Esophagus squamous epithelium (tissue), 4 donors: ENCODE data around the gene OR52B6.

Source experiments
- POLR2A ChIP-seq, 4 donors: fragments of 450-650 bp; IDR thresholded peaks; one replicate each; pipeline ENCODE4 v1.6.1; 2017; ENCODE audit warnings: antibody characterized with exemption in 4 of 4, mild to moderate bottlenecking in 4 of 4, moderate library complexity in 3 of 4
- TF ChIP-seq, protein P1 (sequence below), 6 experiments: fragments of 450-650 bp in 4 of 6; fragments of 200-600 bp in 2 of 6; sonication (generic) in 2 of 6; IDR thresholded peaks; one replicate each; pipeline ENCODE4 v1.5.1; 2016 to 2019; ENCODE audit warnings: antibody characterized with exemption in 6 of 6, mild to moderate bottlenecking in 4 of 6, moderate library complexity in 4 of 6

- TF ChIP-seq, protein P1, sequence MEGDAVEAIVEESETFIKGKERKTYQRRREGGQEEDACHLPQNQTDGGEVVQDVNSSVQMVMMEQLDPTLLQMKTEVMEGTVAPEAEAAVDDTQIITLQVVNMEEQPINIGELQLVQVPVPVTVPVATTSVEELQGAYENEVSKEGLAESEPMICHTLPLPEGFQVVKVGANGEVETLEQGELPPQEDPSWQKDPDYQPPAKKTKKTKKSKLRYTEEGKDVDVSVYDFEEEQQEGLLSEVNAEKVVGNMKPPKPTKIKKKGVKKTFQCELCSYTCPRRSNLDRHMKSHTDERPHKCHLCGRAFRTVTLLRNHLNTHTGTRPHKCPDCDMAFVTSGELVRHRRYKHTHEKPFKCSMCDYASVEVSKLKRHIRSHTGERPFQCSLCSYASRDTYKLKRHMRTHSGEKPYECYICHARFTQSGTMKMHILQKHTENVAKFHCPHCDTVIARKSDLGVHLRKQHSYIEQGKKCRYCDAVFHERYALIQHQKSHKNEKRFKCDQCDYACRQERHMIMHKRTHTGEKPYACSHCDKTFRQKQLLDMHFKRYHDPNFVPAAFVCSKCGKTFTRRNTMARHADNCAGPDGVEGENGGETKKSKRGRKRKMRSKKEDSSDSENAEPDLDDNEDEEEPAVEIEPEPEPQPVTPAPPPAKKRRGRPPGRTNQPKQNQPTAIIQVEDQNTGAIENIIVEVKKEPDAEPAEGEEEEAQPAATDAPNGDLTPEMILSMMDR (IDR thresholded peaks at IDR 0.05): no peak
- no peak for TF ChIP-seq POLR2A (IDR thresholded peaks at IDR 0.05)
These were observed 17.3 kb downstream of the OR52B6 start for GRCh38 chr11:5597953-5598352.
